GM12892 (cell line): ENCODE data around the gene ZBTB8B.

Experiments used
- POLR2A ChIP-seq: IDR thresholded peaks from 2 replicates; pipeline ENCODE4 v1.6.1; 2011; ENCODE audit warnings: low read depth, low read length, control low read depth
- POLR2AphosphoS5 ChIP-seq: IDR thresholded peaks from 2 replicates; pipeline ENCODE4 v1.6.1; 2011; ENCODE audit warnings: low read depth, low read length, control low read depth
- TAF1 ChIP-seq: IDR thresholded peaks from 2 replicates; pipeline ENCODE4 v1.6.1; 2011; ENCODE audit warnings: low read depth, mild to moderate bottlenecking, control low read depth, low read length, borderline replicate concordance

DNA sequence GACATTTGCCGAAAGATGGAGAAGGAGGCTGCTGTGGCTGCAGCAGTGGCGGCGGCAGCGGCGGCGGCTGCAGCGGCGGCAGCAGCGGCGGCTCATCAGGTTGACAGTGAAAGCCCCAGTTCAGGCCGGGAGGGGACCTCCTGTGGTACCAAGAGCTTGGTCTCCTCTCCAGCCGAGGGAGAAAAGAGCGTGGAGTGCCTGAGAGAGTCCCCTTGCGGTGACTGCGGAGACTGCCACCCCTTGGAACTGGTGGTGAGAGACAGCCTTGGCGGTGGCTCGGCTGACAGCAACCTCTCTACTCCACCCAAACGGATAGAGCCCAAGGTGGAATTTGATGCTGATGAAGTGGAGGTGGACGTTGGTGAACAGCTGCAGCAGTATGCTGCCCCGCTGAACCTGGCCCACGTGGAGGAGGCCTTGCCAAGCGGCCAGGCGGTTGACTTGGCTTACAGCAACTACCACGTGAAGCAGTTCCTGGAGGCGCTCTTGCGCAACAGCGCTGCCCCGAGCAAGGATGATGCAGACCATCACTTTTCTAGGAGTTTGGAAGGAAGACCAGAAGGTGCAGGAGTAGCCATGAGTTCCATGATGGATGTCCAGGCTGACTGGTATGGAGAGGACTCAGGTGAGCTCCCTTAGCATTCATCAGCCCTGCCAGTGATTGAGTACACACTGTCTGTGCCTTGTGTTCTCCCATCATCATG is 6.3 kb downstream of the ZBTB8B start:
- no peak for TF ChIP-seq POLR2AphosphoS5
- no peak for TF ChIP-seq POLR2A
- TF ChIP-seq TAF1: no peak
